Gastrocnemius medialis (tissue), 4 donors: ENCODE results near the gene CD48.

Source experiments
- POLR2A ChIP-seq, 2 donors: fragments of 450-650 bp; IDR thresholded peaks; one replicate each; pipeline ENCODE4 v1.6.1; 2017; ENCODE audit warnings: antibody characterized with exemption in 2 of 2, mild to moderate bottlenecking in 2 of 2, moderate library complexity in 2 of 2
- TF ChIP-seq, protein P1 (sequence below), 5 experiments: fragments of 450-650 bp in 3 of 5; fragments of 200-600 bp in 2 of 5; sonication (generic) in 2 of 5; IDR thresholded peaks in 4 of 5; conservative IDR thresholded peaks in 1 of 5; 1 replicate in 4 of 5; 2 replicates in 1 of 5; pipeline ENCODE4 v1.5.1; 2016 to 2019; ENCODE audit warnings: antibody characterized with exemption in 5 of 5, mild to moderate bottlenecking in 3 of 5, moderate library complexity in 3 of 5

- TF ChIP-seq, protein P1, sequence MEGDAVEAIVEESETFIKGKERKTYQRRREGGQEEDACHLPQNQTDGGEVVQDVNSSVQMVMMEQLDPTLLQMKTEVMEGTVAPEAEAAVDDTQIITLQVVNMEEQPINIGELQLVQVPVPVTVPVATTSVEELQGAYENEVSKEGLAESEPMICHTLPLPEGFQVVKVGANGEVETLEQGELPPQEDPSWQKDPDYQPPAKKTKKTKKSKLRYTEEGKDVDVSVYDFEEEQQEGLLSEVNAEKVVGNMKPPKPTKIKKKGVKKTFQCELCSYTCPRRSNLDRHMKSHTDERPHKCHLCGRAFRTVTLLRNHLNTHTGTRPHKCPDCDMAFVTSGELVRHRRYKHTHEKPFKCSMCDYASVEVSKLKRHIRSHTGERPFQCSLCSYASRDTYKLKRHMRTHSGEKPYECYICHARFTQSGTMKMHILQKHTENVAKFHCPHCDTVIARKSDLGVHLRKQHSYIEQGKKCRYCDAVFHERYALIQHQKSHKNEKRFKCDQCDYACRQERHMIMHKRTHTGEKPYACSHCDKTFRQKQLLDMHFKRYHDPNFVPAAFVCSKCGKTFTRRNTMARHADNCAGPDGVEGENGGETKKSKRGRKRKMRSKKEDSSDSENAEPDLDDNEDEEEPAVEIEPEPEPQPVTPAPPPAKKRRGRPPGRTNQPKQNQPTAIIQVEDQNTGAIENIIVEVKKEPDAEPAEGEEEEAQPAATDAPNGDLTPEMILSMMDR (IDR thresholded peaks at IDR 0.05 in 4 of 5, conservative IDR thresholded peaks at IDR 0.05 in 1 of 5): no peak
- TF ChIP-seq POLR2A (IDR thresholded peaks at IDR 0.05): no peak
Measured at GRCh38 chr1:160741612-160742348, 30.2 kb upstream of the CD48 start.
